CD4-positive, alpha-beta T cell treated with Interleukin-10 for 1 hour (primary cell): ENCODE data around the gene MSI1.

Experiments used
- DNase-seq: peaks from one replicate; pipeline ENCODE4 v3.0.0-alpha.2; 2020

The MSI1 gene

GRCh38 chr12:120376934-120377572, 8.1 kb upstream of the MSI1 start:
- DNase-seq, result no peak

- DNase-seq, result no peak
These were observed 7.5 kb upstream of the MSI1 start for GRCh38 chr12:120376416-120376815.

GRCh38 chr12:120376009-120376408, 7.0 kb upstream of the MSI1 start:
- no peak for DNase-seq

- no peak for DNase-seq
These were observed 4.7 kb upstream of the MSI1 start for GRCh38 chr12:120373683-120374082.

GRCh38 chr12:120370343-120371243, 1.6 kb upstream of the MSI1 start:
- no peak for DNase-seq

GRCh38 chr12:120369603-120370342, 809 bp upstream of the MSI1 start:
- DNase-seq, result no peak

GRCh38 chr12:120367924-120368788, 808 bp downstream of the MSI1 start:
- no peak for DNase-seq

- no peak for DNase-seq
These were observed 1.6 kb downstream of the MSI1 start for GRCh38 chr12:120367233-120367923.

GRCh38 chr12:120366845-120367232, 2.1 kb downstream of the MSI1 start:
- no peak for DNase-seq

GRCh38 chr12:120366341-120366705, 2.6 kb downstream of the MSI1 start:
- no peak for DNase-seq

- DNase-seq, result no peak
These were observed 3.2 kb downstream of the MSI1 start for GRCh38 chr12:120365675-120366340.

- no peak for DNase-seq
These were observed 4.5 kb downstream of the MSI1 start for GRCh38 chr12:120364487-120364886.

GRCh38 chr12:120363274-120363855, 5.6 kb downstream of the MSI1 start:
- DNase-seq, result no peak

GRCh38 chr12:120362516-120363273, 6.3 kb downstream of the MSI1 start:
- no peak for DNase-seq

- no peak for DNase-seq
These were observed 7.3 kb downstream of the MSI1 start for GRCh38 chr12:120361506-120362208.

- no peak for DNase-seq
These were observed 9.8 kb downstream of the MSI1 start for GRCh38 chr12:120359128-120359527.

- no peak for DNase-seq
These were observed 10.4 kb downstream of the MSI1 start for GRCh38 chr12:120358412-120359100.

GRCh38 chr12:120357104-120357503, 11.9 kb downstream of the MSI1 start:
- no peak for DNase-seq

GRCh38 chr12:120356567-120357030, 12.4 kb downstream of the MSI1 start:
- DNase-seq, result peak; percentile 72
